Endothelial cell of hepatic sinusoid (primary cell): ENCODE data around the gene CUX1.

ENCODE experiments used
- in situ Hi-C: cut with HindIII; loops from 2 replicates; pipeline ENCODE4 v1.10.0; 2017; ENCODE audit warnings: low sequenced_read_pairs

Gene CUX1

GRCh38 chr7:102252366-102252982, 435.0 kb downstream of the CUX1 start:
- in situ Hi-C loops, result no loop called here

- in situ Hi-C loops, result no loop called here
Observed at GRCh38 chr7:102253066-102253972, 435.9 kb downstream of the CUX1 start.

GRCh38 chr7:102253973-102254370, 436.5 kb downstream of the CUX1 start:
- in situ Hi-C loops, result no loop called here

DNA sequence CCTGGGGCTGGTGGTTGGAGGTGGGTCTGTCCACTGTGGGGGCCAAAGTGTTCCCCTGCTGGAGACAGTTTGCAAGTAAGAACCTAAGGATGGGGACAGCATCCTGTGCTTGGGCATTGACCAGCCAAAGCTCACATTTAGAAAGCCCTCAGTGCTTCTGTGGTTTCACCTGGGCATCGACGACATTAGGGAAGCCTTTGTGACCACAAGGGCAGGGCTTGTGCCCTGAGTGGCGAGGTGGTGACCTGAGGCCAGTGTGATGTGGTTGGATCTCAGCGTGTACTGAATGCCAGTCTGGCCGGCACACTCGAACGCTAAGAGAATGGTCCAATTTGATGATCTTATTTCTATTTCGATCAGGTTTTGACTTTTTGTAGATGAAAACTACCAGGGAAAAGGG, 437.1 kb downstream of the CUX1 start:
- in situ Hi-C loops, result no loop called here

DNA sequence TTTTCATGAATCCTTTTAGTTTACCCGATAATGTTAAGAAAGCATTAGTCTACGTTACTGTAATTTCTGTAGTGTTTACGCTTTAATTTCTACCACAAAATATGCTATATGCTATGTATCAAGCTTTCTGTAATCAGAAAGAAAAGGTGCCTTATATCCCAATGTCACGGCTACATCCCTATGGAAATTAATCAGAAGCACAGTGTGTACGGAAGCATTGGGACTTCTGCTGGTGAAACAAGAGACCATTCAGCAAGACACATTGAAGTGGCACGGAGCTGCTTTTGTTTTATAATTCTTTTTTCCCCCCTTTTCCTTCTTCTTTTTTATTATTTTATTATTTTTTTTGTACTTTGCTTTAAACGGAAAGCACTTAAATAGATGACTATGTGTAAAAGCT, 438.1 kb downstream of the CUX1 start:
- in situ Hi-C loops, result no loop called here

GRCh38 chr7:102255916-102256315, 438.5 kb downstream of the CUX1 start:
- in situ Hi-C loops, result no loop called here

- in situ Hi-C loops, result no loop called here
Observed at GRCh38 chr7:102258073-102258748, 440.8 kb downstream of the CUX1 start.

DNA sequence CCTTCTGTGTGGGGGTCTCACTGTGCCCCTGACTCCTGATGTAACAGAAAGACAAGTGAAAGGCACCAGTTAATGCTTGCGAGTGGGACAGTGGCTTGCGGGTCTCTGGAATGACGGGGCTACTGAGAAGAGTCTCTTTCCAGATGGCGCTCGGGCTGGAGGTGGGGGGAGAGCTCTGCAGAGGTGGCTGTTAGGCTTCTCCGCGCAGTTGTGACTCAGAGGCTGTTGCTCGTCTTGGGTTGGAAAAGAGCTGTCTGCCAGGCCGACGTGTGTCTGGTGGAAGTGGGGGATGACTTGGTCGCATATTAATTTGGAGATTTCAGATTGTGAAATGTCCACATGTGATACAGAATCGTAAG, 441.3 kb downstream of the CUX1 start:
- in situ Hi-C loops, result no loop called here

GRCh38 chr7:102260856-102261255, 443.4 kb downstream of the CUX1 start:
- in situ Hi-C loops, result no loop called here

DNA sequence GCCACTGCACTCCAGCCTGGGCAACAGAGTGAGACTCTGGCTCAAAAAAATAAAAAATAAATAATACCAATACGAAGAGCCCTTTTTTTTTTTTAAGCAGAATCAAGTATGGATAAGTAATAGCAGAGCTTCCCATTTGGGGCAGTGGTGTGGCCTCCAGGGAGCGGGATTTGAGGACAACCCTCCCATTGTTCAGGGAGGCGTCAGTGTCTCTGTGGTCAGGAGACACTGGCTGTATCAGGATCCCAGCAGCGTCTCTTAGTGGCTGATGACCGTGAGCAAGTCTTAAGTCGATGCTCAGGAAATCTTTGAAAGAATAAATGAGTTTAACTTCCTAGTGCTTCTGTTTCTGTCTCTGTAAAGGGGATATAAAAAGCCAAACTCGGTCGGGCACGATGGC, 444.0 kb downstream of the CUX1 start:
- in situ Hi-C loops, result no loop called here

DNA sequence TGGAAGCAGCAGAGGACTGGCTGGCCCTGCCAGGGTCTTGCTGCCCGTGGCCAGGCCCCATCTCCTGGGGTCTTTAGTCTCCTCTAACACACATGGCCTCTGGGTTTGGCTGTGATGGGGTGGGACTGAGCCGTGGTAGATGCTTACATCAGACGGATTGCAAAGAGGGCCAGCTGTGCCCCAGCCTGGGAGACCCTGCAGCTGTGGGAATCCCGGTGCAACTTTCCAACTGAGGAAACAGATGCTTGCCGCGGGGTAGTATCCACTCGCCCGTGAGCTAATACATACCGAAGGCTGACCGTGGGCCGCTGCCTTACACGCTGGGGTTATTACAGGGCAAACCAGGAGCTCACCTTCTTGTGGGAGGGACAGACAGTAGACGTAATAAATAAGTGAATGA, 445.1 kb downstream of the CUX1 start:
- in situ Hi-C loops, result no loop called here

DNA sequence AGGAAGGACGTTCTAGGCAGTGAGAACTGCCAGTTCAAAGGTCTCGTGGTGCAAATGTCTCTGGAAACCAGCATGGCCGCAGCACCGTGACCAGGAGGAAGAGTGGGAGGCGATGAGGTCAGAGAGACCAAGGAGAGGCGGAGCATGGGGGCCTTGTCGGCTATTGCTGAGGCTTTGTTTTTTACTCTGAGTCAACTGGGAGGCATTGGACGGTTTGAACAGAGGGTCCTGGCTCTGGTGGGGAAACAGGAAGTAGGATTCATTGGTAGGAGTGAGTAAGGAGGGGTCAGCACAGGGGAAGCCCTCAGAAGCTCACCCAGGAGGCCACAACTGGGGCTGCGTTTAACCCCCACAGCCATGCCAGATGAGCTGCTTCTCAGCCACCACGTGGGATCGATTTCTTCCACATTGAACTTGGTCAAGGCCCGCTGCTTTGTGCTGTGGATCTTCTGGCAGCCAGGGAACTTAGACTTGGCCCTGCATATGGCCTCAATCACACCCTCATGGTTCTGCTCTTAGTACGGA, 447.0 kb downstream of the CUX1 start:
- in situ Hi-C loops, result no loop called here

DNA sequence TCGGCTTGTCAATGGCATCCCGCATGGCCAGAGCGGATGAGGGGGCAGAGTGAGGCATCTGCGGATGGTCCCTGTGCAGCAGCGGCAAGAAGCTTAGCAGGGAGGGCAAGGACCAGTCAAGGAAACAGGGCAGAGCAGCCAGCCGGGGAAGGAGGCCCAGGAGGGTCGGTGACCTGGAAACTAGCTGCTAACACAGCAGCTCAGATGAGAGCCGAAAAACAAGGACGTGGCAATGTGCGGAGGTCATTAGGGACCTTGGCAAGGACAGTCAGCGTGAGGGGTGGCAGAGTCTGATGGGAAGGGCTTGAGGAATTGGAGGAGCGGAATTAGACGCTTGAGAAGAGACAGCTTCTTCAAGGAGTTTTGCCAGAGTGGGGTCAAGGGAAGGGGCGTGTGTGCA, 449.1 kb downstream of the CUX1 start:
- in situ Hi-C loops, result no loop called here

GRCh38 chr7:102268635-102269034, 451.2 kb downstream of the CUX1 start:
- in situ Hi-C loops, result no loop called here

DNA sequence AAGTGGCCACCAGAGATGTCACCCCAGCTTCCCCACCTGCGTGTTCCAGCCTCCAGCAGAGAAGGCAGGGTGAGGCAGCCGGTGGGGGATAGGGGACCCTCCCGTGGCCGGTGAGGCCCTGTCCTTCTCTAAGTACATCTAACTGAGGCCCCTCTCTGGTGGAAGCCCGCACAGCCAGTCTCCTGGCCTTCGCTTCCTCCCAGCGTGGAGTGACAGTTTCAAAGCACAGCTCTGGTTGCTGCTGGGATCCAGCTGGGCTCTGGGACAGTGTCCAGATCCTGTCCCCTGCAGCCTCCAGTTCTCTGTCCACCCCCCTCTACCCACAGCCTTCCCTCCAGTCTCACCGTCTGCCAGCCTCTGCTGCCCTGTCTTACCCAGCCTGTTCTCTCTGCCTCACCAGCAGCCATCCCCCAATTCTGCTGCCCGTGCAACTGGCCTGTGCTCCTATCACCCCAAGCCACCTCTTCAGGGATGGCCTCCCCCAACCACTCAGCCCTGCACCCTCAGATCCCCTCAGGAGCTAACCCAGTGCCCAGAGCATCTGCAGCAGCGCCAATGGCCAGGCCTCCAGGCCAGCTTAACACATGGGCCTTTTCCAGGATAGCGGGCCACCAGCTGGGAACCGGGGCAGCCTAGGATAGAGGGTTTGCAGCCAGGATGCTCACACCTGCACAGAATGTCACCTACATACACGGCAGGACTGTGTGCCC, 452.9 kb downstream of the CUX1 start:
- in situ Hi-C loops, result no loop called here

GRCh38 chr7:102271158-102271798, 453.9 kb downstream of the CUX1 start:
- in situ Hi-C loops, result no loop called here

DNA sequence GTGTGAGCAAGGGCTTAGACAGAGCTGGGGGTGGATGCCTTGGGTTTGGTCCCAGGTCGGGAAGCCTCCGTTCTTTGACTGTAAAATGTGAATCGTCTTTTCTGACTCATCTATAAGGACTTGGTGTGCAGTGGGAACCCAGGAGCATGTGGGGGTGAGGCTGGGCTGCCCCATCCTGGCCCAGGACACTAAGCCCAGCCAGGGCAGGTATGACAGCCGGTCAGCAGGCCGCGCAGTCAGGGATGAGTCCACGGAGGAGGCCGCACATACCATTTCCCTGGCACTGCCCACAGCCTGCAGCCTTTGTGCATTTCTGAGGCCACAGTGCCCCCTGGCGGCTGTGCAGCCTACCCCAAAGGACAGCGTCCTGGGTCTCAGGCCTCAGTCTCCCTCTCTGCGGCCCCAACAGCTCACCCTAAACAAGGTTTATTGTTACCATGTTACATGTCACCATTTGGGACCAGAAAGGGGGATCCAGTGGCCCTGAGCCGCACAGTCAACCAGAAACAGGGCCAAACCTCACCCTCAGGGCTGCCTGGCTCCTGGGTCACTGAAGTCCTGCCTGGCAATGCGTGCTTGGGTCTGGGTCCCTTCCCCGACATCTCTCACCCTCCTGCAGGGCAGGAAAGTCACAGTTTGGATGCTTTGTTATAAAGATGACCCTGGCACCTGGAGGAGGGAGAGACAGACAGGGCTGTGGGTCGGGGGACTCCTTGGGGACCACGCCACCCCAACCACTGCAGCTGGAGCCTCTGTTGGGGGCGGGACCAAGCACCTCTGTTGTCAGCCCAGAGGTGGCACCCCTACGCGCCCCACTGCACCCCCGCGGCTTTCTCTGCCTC, 454.9 kb downstream of the CUX1 start:
- in situ Hi-C loops, result no loop called here

DNA sequence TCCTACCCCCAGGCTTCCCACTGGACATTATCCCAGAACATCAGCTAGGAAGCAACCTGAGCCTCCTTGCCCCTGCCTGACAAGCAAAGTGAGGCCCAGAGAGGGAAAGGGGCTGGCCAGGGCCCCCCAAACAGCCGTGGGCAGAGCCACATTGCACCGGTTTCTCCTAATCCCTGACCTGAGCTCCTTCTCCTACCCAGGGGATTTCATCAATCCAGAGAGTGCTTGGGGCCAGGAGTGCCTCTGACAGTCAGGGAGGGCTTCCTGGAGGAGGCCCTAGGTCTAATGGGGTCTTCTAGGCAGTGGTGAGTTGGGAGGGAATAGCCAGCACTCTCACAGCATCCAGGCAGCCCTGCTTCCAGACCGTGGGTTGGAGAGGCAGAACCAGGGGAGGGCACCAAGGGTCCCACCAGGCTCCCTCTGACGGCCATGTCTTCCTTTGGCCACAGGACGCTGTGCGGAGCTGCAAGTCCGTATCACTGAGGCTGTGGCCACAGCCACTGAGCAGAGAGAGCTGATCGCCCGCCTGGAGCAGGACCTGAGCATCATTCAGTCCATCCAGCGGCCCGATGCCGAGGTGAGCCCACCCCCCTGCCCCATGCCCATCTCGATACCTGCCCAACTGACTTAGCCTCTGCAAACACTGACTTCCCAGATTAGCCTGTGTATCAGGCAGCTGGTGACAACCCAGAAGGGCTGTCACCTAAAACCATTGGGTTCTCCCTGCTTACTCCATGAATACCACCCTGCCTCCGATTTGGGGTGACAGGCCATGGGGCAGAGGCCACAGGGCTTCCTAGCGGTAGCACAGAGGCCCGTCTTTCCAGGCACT, 455.7 kb downstream of the CUX1 start:
- in situ Hi-C loops, result no loop called here
